ENCODE data around the gene JARID2.

- TF ChIP-seq POLR2A (IDR thresholded peaks at IDR 0.05) (no peak), POLR2AphosphoS5 (IDR thresholded peaks at IDR 0.05; ENCODE audit: insufficient read depth in 1 of 2, low read depth in 1 of 2) (no peak)
- TF ChIP-seq, protein P1, sequence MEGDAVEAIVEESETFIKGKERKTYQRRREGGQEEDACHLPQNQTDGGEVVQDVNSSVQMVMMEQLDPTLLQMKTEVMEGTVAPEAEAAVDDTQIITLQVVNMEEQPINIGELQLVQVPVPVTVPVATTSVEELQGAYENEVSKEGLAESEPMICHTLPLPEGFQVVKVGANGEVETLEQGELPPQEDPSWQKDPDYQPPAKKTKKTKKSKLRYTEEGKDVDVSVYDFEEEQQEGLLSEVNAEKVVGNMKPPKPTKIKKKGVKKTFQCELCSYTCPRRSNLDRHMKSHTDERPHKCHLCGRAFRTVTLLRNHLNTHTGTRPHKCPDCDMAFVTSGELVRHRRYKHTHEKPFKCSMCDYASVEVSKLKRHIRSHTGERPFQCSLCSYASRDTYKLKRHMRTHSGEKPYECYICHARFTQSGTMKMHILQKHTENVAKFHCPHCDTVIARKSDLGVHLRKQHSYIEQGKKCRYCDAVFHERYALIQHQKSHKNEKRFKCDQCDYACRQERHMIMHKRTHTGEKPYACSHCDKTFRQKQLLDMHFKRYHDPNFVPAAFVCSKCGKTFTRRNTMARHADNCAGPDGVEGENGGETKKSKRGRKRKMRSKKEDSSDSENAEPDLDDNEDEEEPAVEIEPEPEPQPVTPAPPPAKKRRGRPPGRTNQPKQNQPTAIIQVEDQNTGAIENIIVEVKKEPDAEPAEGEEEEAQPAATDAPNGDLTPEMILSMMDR (IDR thresholded peaks at IDR 0.05): no peak
Observed at GRCh38 chr6:15283986-15284361, 38.1 kb downstream of the JARID2 start.
